Neuronal stem cell (in vitro differentiated cells): ENCODE data around the gene DPH1.

Experiments
- DNase-seq: peaks from one replicate; pipeline ENCODE4 v3.0.0-alpha.2; 2013; ENCODE audit warnings: low spot score
- H2AFZ ChIP-seq: one replicate; pipeline ENCODE4 v1.6.1; 2013; ENCODE audit warnings: mild to moderate bottlenecking, low read length, inconsistent platforms
- H2AK5ac ChIP-seq: 2 replicates; pipeline ENCODE4 v1.6.1; 2013; ENCODE audit warnings: low read depth, mild to moderate bottlenecking, inconsistent platforms, low read length, moderate library complexity, mixed read lengths
- H2BK120ac ChIP-seq: 2 replicates; pipeline ENCODE4 v1.6.1; 2013; ENCODE audit warnings: low read depth, mild to moderate bottlenecking, inconsistent platforms, low read length, moderate library complexity, mixed read lengths
- H2BK12ac ChIP-seq: one replicate; pipeline ENCODE4 v1.6.1; 2013; ENCODE audit warnings: low read length, inconsistent platforms
- H2BK15ac ChIP-seq: 2 replicates; pipeline ENCODE4 v1.6.1; 2013; ENCODE audit warnings: mild to moderate bottlenecking, low read length, inconsistent platforms, mixed read lengths
- H2BK5ac ChIP-seq: one replicate; pipeline ENCODE4 v1.6.1; 2013; ENCODE audit warnings: inconsistent platforms, mild to moderate bottlenecking, low read length, moderate library complexity
- H3K14ac ChIP-seq: one replicate; pipeline ENCODE4 v1.6.1; 2013; ENCODE audit warnings: low read length, inconsistent platforms
- H3K18ac ChIP-seq: 2 replicates; pipeline ENCODE4 v1.6.1; 2013; ENCODE audit warnings: low read length, inconsistent platforms
- H3K23ac ChIP-seq: 2 replicates; pipeline ENCODE4 v1.6.1; 2013; ENCODE audit warnings: low read depth, mild to moderate bottlenecking, mixed read lengths, low read length, inconsistent platforms; ENCODE audit not compliant: poor library complexity
- H3K27ac ChIP-seq: replicated peaks from 3 replicates; pipeline ENCODE4 v1.5.1; 2013; ENCODE audit warnings: low read length, inconsistent platforms
- H3K27me3 ChIP-seq, 3 experiments: 2 replicates each; pipeline ENCODE4 v1.6.1; 2013; ENCODE audit warnings: low read length in 3 of 3, mild to moderate bottlenecking in 2 of 3, inconsistent platforms in 1 of 3, low read depth in 1 of 3, mixed read lengths in 1 of 3, moderate library complexity in 1 of 3; ENCODE audit not compliant: control insufficient read depth in 3 of 3, insufficient read depth in 3 of 3
- H3K36me3 ChIP-seq, 2 donors: replicated peaks in 1 of 2; 2 replicates each; pipeline ENCODE4 v1.6.1; 2013; ENCODE audit warnings: low read length in 2 of 2; ENCODE audit not compliant: control insufficient read depth in 2 of 2, insufficient read depth in 2 of 2
- H3K4ac ChIP-seq: 2 replicates; pipeline ENCODE4 v1.6.1; 2013; ENCODE audit warnings: inconsistent platforms, mild to moderate bottlenecking, low read length, moderate library complexity
- H3K4me1 ChIP-seq, 2 donors: 1 replicate in 1 of 2; 2 replicates in 1 of 2; pipeline ENCODE4 v1.6.1; 2013; ENCODE audit warnings: low read length in 2 of 2, low read depth in 1 of 2; ENCODE audit not compliant: control insufficient read depth in 2 of 2, insufficient read depth in 1 of 2
- H3K4me2 ChIP-seq: one replicate; pipeline ENCODE4 v1.6.1; 2013; ENCODE audit warnings: mild to moderate bottlenecking, low read length, inconsistent platforms; ENCODE audit not compliant: insufficient read depth, poor library complexity, severe bottlenecking
- H3K4me3 ChIP-seq, 2 donors: 2 replicates each; pipeline ENCODE4 v1.5.1; 2013; ENCODE audit warnings: low read length in 2 of 2, mild to moderate bottlenecking in 2 of 2, inconsistent platforms in 1 of 2, moderate library complexity in 1 of 2
- H3K79me1 ChIP-seq: one replicate; pipeline ENCODE4 v1.6.1; 2013; ENCODE audit warnings: low read depth, mild to moderate bottlenecking, inconsistent platforms, low read length, moderate library complexity
- H3K9ac ChIP-seq: one replicate; pipeline ENCODE4 v1.6.1; 2013; ENCODE audit warnings: mild to moderate bottlenecking, low read depth, low read length, inconsistent platforms; ENCODE audit not compliant: poor library complexity
- H3K9me3 ChIP-seq, 2 donors: replicated peaks in 1 of 2; 2 replicates each; pipeline versions ENCODE3 to v1.6.1; 2013; ENCODE audit warnings: low read length in 2 of 2, mild to moderate bottlenecking in 2 of 2, inconsistent platforms in 1 of 2, low read depth in 1 of 2, mixed read lengths in 1 of 2, moderate library complexity in 1 of 2; ENCODE audit not compliant: control insufficient read depth in 2 of 2, insufficient read depth in 1 of 2
- H4K8ac ChIP-seq: one replicate; pipeline ENCODE4 v1.6.1; 2013; ENCODE audit warnings: low read depth, mild to moderate bottlenecking, inconsistent platforms, low read length, moderate library complexity
- H4K91ac ChIP-seq: one replicate; pipeline ENCODE4 v1.6.1; 2013; ENCODE audit warnings: low read length, low read depth, mild to moderate bottlenecking, inconsistent platforms; ENCODE audit not compliant: poor library complexity
- WGBS, 2 donors: extraction: QIAGEN DNeasy Blood & Tissue Kit; methylation state at CpG; one replicate each; pipeline ENCODE4 v1.1.7; 2013; ENCODE audit warnings: missing lambda C conversion rate in 2 of 2, mixed read lengths in 1 of 2; ENCODE audit not compliant: insufficient read length in 2 of 2, insufficient replicate concordance in 1 of 2; ENCODE audit errors: extremely low coverage in 2 of 2; 5-methylcytosine and 5-hydroxymethylcytosine counted together

Gene DPH1

GRCh38 chr17:2040942-2041560 lies 11.1 kb downstream of the DPH1 start:
- peak overlapping the region; percentile 80 to 84 for H3K4me3 ChIP-seq
- peak overlapping the region; percentile 97 for H3K18ac ChIP-seq
- H3K14ac ChIP-seq = no peak overlapping the region
- no peaks in the 10 kb centered on the region for H3K9me3 ChIP-seq
- peaks cover 5 to 9% of the 10 kb centered on the region in 2 donors for H3K4me1 ChIP-seq
- H3K4me2 ChIP-seq = peak overlapping the region; percentile 85
- peak overlapping the region; percentile 96 for H2AFZ ChIP-seq
- peak overlapping the region; percentile 88 for H3K27ac ChIP-seq
- DNase-seq = no peak
- peak overlapping the region; percentile 1 for H2AK5ac ChIP-seq
- peak overlapping the region; percentile 19 for H4K91ac ChIP-seq
- H2BK12ac ChIP-seq = peak overlapping the region; percentile 69
- no peak overlapping the region for H3K4ac ChIP-seq
- no peak overlapping the region for H3K23ac ChIP-seq
- H3K36me3 ChIP-seq = peaks cover 21 to 43% of the 10 kb centered on the region in 2 donors
- no peaks in the 10 kb centered on the region for H3K27me3 ChIP-seq
- no CpG with 5 or more reads among the region's 16 CpGs for WGBS, 2 donors
- H2BK120ac ChIP-seq = peak overlapping the region; percentile 4
- peak overlapping the region; percentile 97 for H2BK15ac ChIP-seq
- H3K79me1 ChIP-seq = peaks cover 2% of the 10 kb centered on the region
- no peak overlapping the region for H4K8ac ChIP-seq
- peak overlapping the region; percentile 91 for H3K9ac ChIP-seq
- peak overlapping the region; percentile 98 for H2BK5ac ChIP-seq

- WGBS, 2 donors = no CpG with 5 or more reads among the region's 93 CpGs
- Histone ChIP-seq H3K18ac (peak within 1 kb of the TSS; percentile 97), H2BK12ac (peak within 1 kb of the TSS; percentile 69), H3K4ac (no peak within 1 kb of the TSS), H3K4me2 (peak within 1 kb of the TSS; percentile 85), H4K8ac (peak within 1 kb of the TSS; percentile 74), H3K14ac (no peak within 1 kb of the TSS), H3K36me3 (peaks cover 16 to 36% of the 10 kb centered on the region in 2 donors), H3K4me3 (peak within 1 kb of the TSS; percentile 80 to 84), H3K4me1 (peaks cover 5 to 9% of the 10 kb centered on the region in 2 donors), H4K91ac (peak within 1 kb of the TSS; percentile 19), H3K9ac (peak within 1 kb of the TSS; percentile 91), H2AK5ac (peak within 1 kb of the TSS; percentile 1), H3K27me3 (no peaks in the 10 kb centered on the region), H2AFZ (peak within 1 kb of the TSS; percentile 96), H2BK15ac (peak within 1 kb of the TSS; percentile 97), H3K27ac (peak within 1 kb of the TSS; percentile 88), H3K23ac (peak within 1 kb of the TSS; percentile 95), H3K79me1 (peaks cover 2% of the 10 kb centered on the region), H3K9me3 (no peaks in the 10 kb centered on the region), H2BK5ac (peak within 1 kb of the TSS; percentile 98), H2BK120ac (peak within 1 kb of the TSS; percentile 4)
- peak; percentile 96 for DNase-seq
Observed at GRCh38 chr17:2041561-2042389, 11.8 kb downstream of the DPH1 start, which contains the start of gene OVCA2. Gene OVCA2, plus strand, starts transcription at chr17:2042022. Its CDS starts 26 bp downstream, at chr17:2042048.

DNA sequence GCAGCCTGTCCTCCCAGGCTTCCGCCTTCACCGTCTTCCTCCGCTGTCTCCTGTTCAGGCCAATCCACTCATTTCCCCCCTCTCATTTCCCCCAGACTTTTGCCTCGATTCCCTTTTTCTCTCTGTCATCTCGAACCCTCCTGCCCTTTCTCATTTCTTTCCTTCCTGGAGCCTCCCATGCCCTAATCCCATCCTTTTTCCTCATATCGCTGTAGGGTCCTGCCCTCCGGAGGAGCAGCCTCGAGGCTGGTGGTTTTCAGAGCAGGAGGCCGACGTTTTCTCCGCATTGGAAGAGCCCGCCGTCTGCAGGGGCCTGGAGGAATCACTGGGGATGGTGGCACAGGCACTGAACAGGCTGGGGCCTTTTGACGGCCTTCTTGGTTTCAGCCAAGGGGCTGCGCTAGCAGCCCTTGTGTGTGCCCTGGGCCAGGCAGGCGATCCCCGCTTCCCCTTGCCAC lies 12.5 kb downstream of the DPH1 start:
- Histone ChIP-seq H2BK15ac (no peak overlapping the region), H3K18ac (no peak overlapping the region), H3K4me2 (peak overlapping the region; percentile 65), H3K4me3 (peak overlapping the region; percentile 80 to 82), H3K14ac (no peak overlapping the region), H4K8ac (no peak overlapping the region), H3K27ac (peak overlapping the region; percentile 63), H2AFZ (peak overlapping the region; percentile 96), H3K9me3 (no peaks in the 10 kb centered on the region), H2BK12ac (no peak overlapping the region), H3K23ac (no peak overlapping the region), H3K4me1 (peaks cover 5 to 9% of the 10 kb centered on the region in 2 donors), H3K9ac (peak overlapping the region; percentile 88), H3K27me3 (no peaks in the 10 kb centered on the region), H3K4ac (no peak overlapping the region), H2BK120ac (no peak overlapping the region), H3K79me1 (peaks cover 2% of the 10 kb centered on the region), H2BK5ac (peak overlapping the region; percentile 98), H3K36me3 (peaks cover 16 to 30% of the 10 kb centered on the region in 2 donors), H2AK5ac (no peak overlapping the region), H4K91ac (no peak overlapping the region)
- WGBS, 2 donors = no CpG with 5 or more reads among the region's 17 CpGs
- DNase-seq = no peak

- Histone ChIP-seq H3K27ac (no peak overlapping the region), H3K23ac (no peak overlapping the region), H3K27me3 (peaks cover 0 to under 1% (median 0%) of the 10 kb centered on the region in 3 experiments), H3K4me2 (no peak overlapping the region), H2AK5ac (no peak overlapping the region), H2BK12ac (no peak overlapping the region), H2BK120ac (no peak overlapping the region), H3K9me3 (no peaks in the 10 kb centered on the region), H3K18ac (no peak overlapping the region), H3K9ac (no peak overlapping the region), H2AFZ (no peak overlapping the region), H4K8ac (no peak overlapping the region), H3K4me3 (peak overlapping the region in 1 of 2 donors; percentile 80), H3K4me1 (peaks cover 5 to 9% of the 10 kb centered on the region in 2 donors), H3K79me1 (peaks cover 2% of the 10 kb centered on the region), H3K36me3 (peaks cover 12 to 27% of the 10 kb centered on the region in 2 donors), H2BK5ac (no peak overlapping the region), H3K4ac (no peak overlapping the region), H4K91ac (no peak overlapping the region), H3K14ac (no peak overlapping the region), H2BK15ac (no peak overlapping the region)
- no peak for DNase-seq
- WGBS, 2 donors = no CpG with 5 or more reads among the region's 5 CpGs
Observed at GRCh38 chr17:2042933-2043332, 13.0 kb downstream of the DPH1 start.
